SU-DHL-6 (cell line): ENCODE measurements around the gene FIBCD1.

Source experiments
- EZH2phosphoT487 ChIP-seq: fragments of 200-600 bp; sonication (generic), shearing (Covaris generic); conservative IDR thresholded peaks from 2 replicates; pipeline ENCODE4 v1.6.1; 2018; ENCODE audit warnings: mild to moderate bottlenecking, antibody characterized with exemption, low read length, moderate library complexity, mixed read lengths
- TF ChIP-seq, protein P1 (sequence below): fragments of 200-600 bp; sonication (generic); IDR thresholded peaks from one replicate; pipeline ENCODE4 v1.5.1; 2017; ENCODE audit warnings: antibody characterized with exemption, mild to moderate bottlenecking, low read length, moderate library complexity; ENCODE audit not compliant: insufficient read depth, poor library complexity, severe bottlenecking

DNA sequence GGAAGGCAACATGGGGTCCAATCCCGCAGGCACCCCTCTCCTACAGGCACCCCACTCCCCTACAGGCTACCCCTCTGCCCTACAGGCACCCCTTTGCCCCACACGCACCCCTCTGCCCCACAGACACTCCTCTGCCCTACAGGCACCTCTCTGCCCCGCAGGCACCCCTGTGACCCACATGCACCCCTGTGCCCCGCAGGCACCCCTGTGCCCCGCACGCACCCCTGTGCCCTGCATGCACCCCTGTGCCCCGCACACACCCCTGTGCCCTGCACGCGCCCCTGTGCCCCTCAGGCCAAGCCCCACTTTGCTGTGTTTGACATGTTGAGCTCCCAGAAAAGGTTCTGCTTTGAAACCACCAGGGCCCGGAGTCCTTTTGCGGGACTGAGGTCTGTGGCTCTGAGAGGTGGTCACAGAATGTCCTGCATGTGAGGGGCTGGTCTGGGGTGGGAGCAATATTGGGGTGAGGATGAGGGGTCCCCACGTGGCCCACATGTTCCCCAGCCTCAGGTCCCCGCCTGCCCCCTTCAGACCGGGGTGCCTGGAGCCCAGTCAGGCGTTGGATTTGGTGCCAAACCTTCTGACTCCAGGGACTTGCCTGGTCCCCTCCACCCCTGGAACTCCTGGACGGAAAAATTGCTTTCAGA is 41.8 kb downstream of the FIBCD1 start:
- TF ChIP-seq, protein P1, sequence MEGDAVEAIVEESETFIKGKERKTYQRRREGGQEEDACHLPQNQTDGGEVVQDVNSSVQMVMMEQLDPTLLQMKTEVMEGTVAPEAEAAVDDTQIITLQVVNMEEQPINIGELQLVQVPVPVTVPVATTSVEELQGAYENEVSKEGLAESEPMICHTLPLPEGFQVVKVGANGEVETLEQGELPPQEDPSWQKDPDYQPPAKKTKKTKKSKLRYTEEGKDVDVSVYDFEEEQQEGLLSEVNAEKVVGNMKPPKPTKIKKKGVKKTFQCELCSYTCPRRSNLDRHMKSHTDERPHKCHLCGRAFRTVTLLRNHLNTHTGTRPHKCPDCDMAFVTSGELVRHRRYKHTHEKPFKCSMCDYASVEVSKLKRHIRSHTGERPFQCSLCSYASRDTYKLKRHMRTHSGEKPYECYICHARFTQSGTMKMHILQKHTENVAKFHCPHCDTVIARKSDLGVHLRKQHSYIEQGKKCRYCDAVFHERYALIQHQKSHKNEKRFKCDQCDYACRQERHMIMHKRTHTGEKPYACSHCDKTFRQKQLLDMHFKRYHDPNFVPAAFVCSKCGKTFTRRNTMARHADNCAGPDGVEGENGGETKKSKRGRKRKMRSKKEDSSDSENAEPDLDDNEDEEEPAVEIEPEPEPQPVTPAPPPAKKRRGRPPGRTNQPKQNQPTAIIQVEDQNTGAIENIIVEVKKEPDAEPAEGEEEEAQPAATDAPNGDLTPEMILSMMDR: no peak
- no peak for TF ChIP-seq EZH2phosphoT487
